GM18870 (cell line): ENCODE data around the gene PBX3.

Experiments
- ATAC-seq: cut with Tn5 transposase; IDR thresholded peaks from one replicate; pipeline ENCODE4 v1.9.1; 2021; ENCODE audit warnings: moderate library complexity; ENCODE audit not compliant: unreplicated experiment

The PBX3 gene

GRCh38 chr9:125897481-125897880 is 150.3 kb downstream of the PBX3 start:
- ATAC-seq: no peak

- ATAC-seq: no peak
Observed at GRCh38 chr9:125902214-125902613, 155.0 kb downstream of the PBX3 start.

GRCh38 chr9:125902831-125903512 is 155.8 kb downstream of the PBX3 start:
- ATAC-seq: no peak

GRCh38 chr9:125904155-125904851 is 157.1 kb downstream of the PBX3 start:
- no peak for ATAC-seq

GRCh38 chr9:125906144-125906543 is 159.0 kb downstream of the PBX3 start:
- no peak for ATAC-seq

GRCh38 chr9:125906893-125907292 is 159.7 kb downstream of the PBX3 start:
- ATAC-seq: no peak

- no peak for ATAC-seq
Observed at GRCh38 chr9:125908136-125908535, 161.0 kb downstream of the PBX3 start.

- no peak for ATAC-seq
Observed at GRCh38 chr9:125908966-125909365, 161.8 kb downstream of the PBX3 start.

GRCh38 chr9:125909459-125909858 is 162.3 kb downstream of the PBX3 start:
- no peak for ATAC-seq

- ATAC-seq: no peak
Observed at GRCh38 chr9:125910286-125910685, 163.1 kb downstream of the PBX3 start.

GRCh38 chr9:125911861-125912644 is 164.9 kb downstream of the PBX3 start:
- no peak for ATAC-seq

GRCh38 chr9:125912667-125913066 is 165.5 kb downstream of the PBX3 start:
- ATAC-seq: no peak

GRCh38 chr9:125913551-125913950 is 166.4 kb downstream of the PBX3 start:
- no peak for ATAC-seq

- no peak for ATAC-seq
Observed at GRCh38 chr9:125914411-125914810, 167.2 kb downstream of the PBX3 start.

- no peak for ATAC-seq
Observed at GRCh38 chr9:125915606-125916005, 168.4 kb downstream of the PBX3 start.

- no peak for ATAC-seq
Observed at GRCh38 chr9:125919565-125919964, 172.4 kb downstream of the PBX3 start.

- ATAC-seq: no peak
Observed at GRCh38 chr9:125920402-125920801, 173.2 kb downstream of the PBX3 start.

GRCh38 chr9:125922854-125923253 is 175.7 kb downstream of the PBX3 start:
- no peak for ATAC-seq

GRCh38 chr9:125924351-125924750 is 177.2 kb downstream of the PBX3 start:
- ATAC-seq: no peak

- ATAC-seq: no peak
Observed at GRCh38 chr9:125926936-125927335, 179.8 kb downstream of the PBX3 start.

GRCh38 chr9:125929846-125930245 is 182.7 kb downstream of the PBX3 start:
- no peak for ATAC-seq

- no peak for ATAC-seq
Observed at GRCh38 chr9:125931211-125931610, 184.0 kb downstream of the PBX3 start.
